CD4-positive, alpha-beta T cell (primary cell): ENCODE measurements around the gene ITPKB. TPM values are rescaled to one million over a fixed set of nuclear protein-coding genes. Genes with fewer than 3 reads are reported as not detected.

ENCODE experiments used
- ATAC-seq: fragments of 200-7000 bp; cut with Tn5 transposase; one replicate; pipeline ENCODE4 v1.10.0; 2022; ENCODE audit warnings: mild to moderate bottlenecking; ENCODE audit not compliant: poor library complexity
- CTCF ChIA-PET: fragments of 350-600 bp; sonication (Branson Sonifier 250); formaldehyde crosslinking; loops from one replicate; lab custom pipeline; 2021; ENCODE audit warnings: antibody characterized with exemption, inconsistent platforms; lab: Charles Lee
- POLR2A ChIA-PET: fragments of 350-600 bp; sonication (Branson Sonifier 250); formaldehyde crosslinking; loops from one replicate; lab custom pipeline; 2021; ENCODE audit warnings: antibody characterized with exemption, inconsistent platforms; lab: Charles Lee
- DNase-seq, 14 experiments: peaks; one replicate each; pipeline ENCODE4 v3.0.0-alpha.2; 2013 to 2020; ENCODE audit warnings: mixed read lengths in 2 of 14
- H3K27ac ChIP-seq, 2 donors: one replicate each; pipeline versions ENCODE4 v1.5.1 to v1.7.0; 2013; ENCODE audit warnings: low read length in 2 of 2, low read depth in 1 of 2, mild to moderate bottlenecking in 1 of 2
- H3K27me3 ChIP-seq, 2 experiments: 1 replicate in 1 of 2; 2 replicates in 1 of 2; pipeline versions ENCODE4 v1.6.1 to v1.7.0; 2013; ENCODE audit warnings: low read length in 2 of 2, control low read depth in 1 of 2, mild to moderate bottlenecking in 1 of 2, moderate library complexity in 1 of 2; ENCODE audit not compliant: insufficient read depth in 2 of 2, control insufficient read depth in 1 of 2
- H3K36me3 ChIP-seq: one replicate; pipeline ENCODE4 v1.6.1; 2013; ENCODE audit warnings: low read length, control low read depth; ENCODE audit not compliant: insufficient read depth
- H3K4me1 ChIP-seq: one replicate; pipeline ENCODE4 v1.6.1; 2013; ENCODE audit warnings: low read length, control low read depth; ENCODE audit not compliant: insufficient read depth
- H3K4me3 ChIP-seq: one replicate; pipeline ENCODE4 v1.5.1; 2013; ENCODE audit warnings: mild to moderate bottlenecking, low read length, moderate library complexity
- H3K9me3 ChIP-seq, 2 experiments: 1 replicate in 1 of 2; 2 replicates in 1 of 2; pipeline versions ENCODE4 v1.6.1 to v1.7.0; 2013; ENCODE audit warnings: low read length in 2 of 2, mild to moderate bottlenecking in 2 of 2, control low read depth in 1 of 2, moderate library complexity in 1 of 2; ENCODE audit not compliant: control insufficient read depth in 1 of 2, insufficient read depth in 1 of 2
- H3K27ac Mint-ChIP-seq: one replicate; pipeline ENCODE4 v1.8.0; 2020; ENCODE audit warnings: mixed read lengths
- H3K27me3 Mint-ChIP-seq: one replicate; pipeline ENCODE4 v1.8.0; 2021; ENCODE audit warnings: mixed read lengths
- H3K36me3 Mint-ChIP-seq: one replicate; pipeline ENCODE4 v1.8.0; 2021; ENCODE audit warnings: low read depth, mixed read lengths
- H3K4me1 Mint-ChIP-seq: one replicate; pipeline ENCODE4 v1.8.0; 2021; ENCODE audit warnings: low read depth, mixed read lengths
- H3K4me3 Mint-ChIP-seq: one replicate; pipeline ENCODE4 v1.8.0; 2020; ENCODE audit warnings: mild to moderate bottlenecking, mixed read lengths
- H3K9me3 Mint-ChIP-seq: one replicate; pipeline ENCODE4 v1.8.0; 2020; ENCODE audit warnings: mixed read lengths
- intact Hi-C, 2 experiments: fragments of 100-400 bp; cut with DNase I in 1 of 2; cut with micrococcal nuclease in 1 of 2; formaldehyde crosslinking; loops; one replicate each; pipeline versions ENCODE4 v1.15.1 to v1.9.0; 2023 to 2025; cut with DNase I, micrococcal nuclease
- total RNA-seq, 174 experiments: library from RNA in 2 of 174; stranded (reverse) in 2 of 174; gene quantifications; one replicate each; pipeline ENCODE4 v1.2.3 and lab custom pipeline; 2021 to 2026
- TF ChIP-seq, protein P1 (sequence below): fragments of 200-600 bp; IDR thresholded peaks from one replicate; pipeline ENCODE4 v1.8.0; 2022; ENCODE audit warnings: antibody characterized with exemption, mild to moderate bottlenecking

ITPKB gene
- total RNA-seq, 2 experiments from 2014 or later = 565 to 583 TPM

GRCh38 chr1:226677027-226678020 lies 61.8 kb downstream of the ITPKB start:
- Mint-ChIP-seq H3K9me3 (no peaks in the 10 kb centered on the region), H3K27ac (peak overlapping the region; percentile 98), H3K4me1 (peaks cover 98% of the 10 kb centered on the region), H3K36me3 (peaks cover 69% of the 10 kb centered on the region), H3K4me3 (peak overlapping the region; percentile 90), H3K27me3 (no peaks in the 10 kb centered on the region)
- TF ChIP-seq, protein P1, sequence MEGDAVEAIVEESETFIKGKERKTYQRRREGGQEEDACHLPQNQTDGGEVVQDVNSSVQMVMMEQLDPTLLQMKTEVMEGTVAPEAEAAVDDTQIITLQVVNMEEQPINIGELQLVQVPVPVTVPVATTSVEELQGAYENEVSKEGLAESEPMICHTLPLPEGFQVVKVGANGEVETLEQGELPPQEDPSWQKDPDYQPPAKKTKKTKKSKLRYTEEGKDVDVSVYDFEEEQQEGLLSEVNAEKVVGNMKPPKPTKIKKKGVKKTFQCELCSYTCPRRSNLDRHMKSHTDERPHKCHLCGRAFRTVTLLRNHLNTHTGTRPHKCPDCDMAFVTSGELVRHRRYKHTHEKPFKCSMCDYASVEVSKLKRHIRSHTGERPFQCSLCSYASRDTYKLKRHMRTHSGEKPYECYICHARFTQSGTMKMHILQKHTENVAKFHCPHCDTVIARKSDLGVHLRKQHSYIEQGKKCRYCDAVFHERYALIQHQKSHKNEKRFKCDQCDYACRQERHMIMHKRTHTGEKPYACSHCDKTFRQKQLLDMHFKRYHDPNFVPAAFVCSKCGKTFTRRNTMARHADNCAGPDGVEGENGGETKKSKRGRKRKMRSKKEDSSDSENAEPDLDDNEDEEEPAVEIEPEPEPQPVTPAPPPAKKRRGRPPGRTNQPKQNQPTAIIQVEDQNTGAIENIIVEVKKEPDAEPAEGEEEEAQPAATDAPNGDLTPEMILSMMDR = no peak
- H3K4me1 ChIP-seq = peaks cover 98% of the 10 kb centered on the region
- POLR2A ChIA-PET = interaction anchor here (0.6 to 5.1 kb wide), 21 partner anchors 8 to 615 kb away, joined by 3 to 40 read pairs (median 4); partner anchors contain the start of genes H3-3A and ITPKB
- H3K36me3 ChIP-seq = peaks cover 17% of the 10 kb centered on the region
- DNase-seq = peak; percentile 59 to 91 (median 74)
- no peaks in the 10 kb centered on the region for H3K27me3 ChIP-seq
- CTCF ChIA-PET = interaction anchor here (0.8 to 3.3 kb wide), 6 partner anchors 10 to 62 kb away, joined by 4 to 22 read pairs (median 5); partner anchors contain the start of gene ITPKB
- intact Hi-C loops = loop anchor here (1.0 to 2.0 kb wide), 4 partner anchors 13 to 61 kb away; partner anchors contain the start of gene ITPKB (in 1 of the 2)
- peak overlapping the region; percentile 13 for H3K4me3 ChIP-seq
- peak; percentile 72 for ATAC-seq
- H3K27ac ChIP-seq = peak overlapping the region; percentile 86 to 93
- no peaks in the 10 kb centered on the region for H3K9me3 ChIP-seq

DNA sequence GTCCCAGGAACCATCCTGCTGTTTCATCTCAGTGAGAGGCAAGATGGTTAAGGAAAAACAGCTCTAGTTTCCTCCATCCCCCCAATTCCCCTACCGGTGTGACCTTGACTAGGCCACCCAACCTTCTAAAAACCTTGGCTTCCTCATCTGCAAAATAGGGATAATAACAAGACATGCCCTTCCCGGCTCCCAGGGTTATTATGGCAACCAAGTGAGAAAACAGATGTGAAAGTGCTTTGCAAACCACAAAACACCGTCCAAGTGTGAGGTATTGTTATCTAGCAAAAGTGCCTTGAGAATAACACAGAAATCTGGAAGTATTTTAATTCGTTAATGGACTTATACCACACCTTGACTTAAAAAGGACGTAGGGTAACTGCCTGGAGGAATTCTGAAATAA lies 62.7 kb downstream of the ITPKB start:
- intact Hi-C loops = loop anchor here in 1 of 2 experiments (2.0 kb wide), 1 partner anchor 62 kb away; the partner anchor contains the start of gene ITPKB
- Histone ChIP-seq H3K36me3 (peaks cover 26% of the 10 kb centered on the region), H3K27me3 (no peaks in the 10 kb centered on the region), H3K4me3 (no peak overlapping the region), H3K4me1 (peaks cover 98% of the 10 kb centered on the region), H3K27ac (peak overlapping the region; percentile 86 to 93), H3K9me3 (no peaks in the 10 kb centered on the region)
- no peak for ATAC-seq
- Mint-ChIP-seq H3K4me1 (peaks cover 98% of the 10 kb centered on the region), H3K4me3 (peak overlapping the region; percentile 76), H3K27me3 (no peaks in the 10 kb centered on the region), H3K36me3 (peaks cover 72% of the 10 kb centered on the region), H3K9me3 (no peaks in the 10 kb centered on the region), H3K27ac (peak overlapping the region; percentile 98)
- DNase-seq = peak in 1 of 14 experiments; percentile 20
- TF ChIP-seq, protein P1 = no peak
- CTCF ChIA-PET = interaction anchor here (1.2 to 3.3 kb wide), 3 partner anchors 11 to 50 kb away, joined by 4 to 22 read pairs (median 6); no protein-coding TSS in a partner anchor
- POLR2A ChIA-PET = interaction anchor here (1.2 to 5.1 kb wide), 10 partner anchors 11 to 60 kb away, joined by 3 to 40 read pairs (median 10); no protein-coding TSS in a partner anchor

DNA sequence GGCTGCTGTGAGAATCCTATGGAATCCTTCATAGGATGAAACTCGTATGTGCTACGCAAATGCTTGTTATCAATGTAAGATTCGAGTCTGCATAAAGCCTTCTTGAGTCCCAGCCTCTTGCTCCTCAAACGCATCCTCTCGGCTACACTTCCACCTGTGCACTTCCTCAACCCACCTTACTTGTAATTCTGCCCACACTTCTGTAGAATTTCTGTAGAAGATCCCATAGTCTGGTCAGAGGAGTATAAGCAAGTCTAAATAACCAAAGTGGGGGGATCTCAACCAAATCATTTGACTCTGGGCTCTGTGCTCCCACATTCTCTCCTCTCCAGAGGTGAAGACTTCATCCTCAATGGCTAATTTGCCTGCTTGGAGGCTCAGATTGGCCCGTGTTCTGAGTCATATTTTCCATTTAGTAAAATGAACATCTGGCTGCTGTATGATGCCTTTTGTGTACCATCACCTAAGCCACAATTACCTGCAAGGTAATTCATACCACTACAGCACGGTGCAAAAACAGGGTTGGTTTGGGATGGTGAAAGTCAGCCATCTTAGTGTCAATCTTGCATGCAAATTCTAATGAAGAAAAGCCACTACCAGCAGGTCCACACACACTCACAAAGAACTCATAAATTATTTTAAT lies 63.2 kb downstream of the ITPKB start:
- H3K4me3 Mint-ChIP-seq = peak overlapping the region; percentile 76
- Histone ChIP-seq H3K4me3 (peak overlapping the region; percentile 16), H3K27ac (peak overlapping the region; percentile 86 to 93), H3K9me3 (no peaks in the 10 kb centered on the region), H3K27me3 (no peaks in the 10 kb centered on the region), H3K36me3 (peaks cover 28% of the 10 kb centered on the region), H3K4me1 (peaks cover 98% of the 10 kb centered on the region)
- no peaks in the 10 kb centered on the region for H3K27me3 Mint-ChIP-seq
- POLR2A ChIA-PET = interaction anchor here (0.6 to 5.1 kb wide), 6 partner anchors 12 to 58 kb away, joined by 3 to 40 read pairs (median 10); no protein-coding TSS in a partner anchor
- intact Hi-C loops = loop anchor here in 1 of 2 experiments (1.0 to 2.0 kb wide), 2 partner anchors 13 to 63 kb away; partner anchors contain the start of gene ITPKB
- CTCF ChIA-PET = interaction anchor here (1.0 to 3.3 kb wide), 3 partner anchors 11 to 13 kb away, joined by 3 to 22 read pairs (median 6); no protein-coding TSS in a partner anchor
- H3K4me1 Mint-ChIP-seq = peaks cover 98% of the 10 kb centered on the region
- TF ChIP-seq, protein P1 = no peak
- no peak for ATAC-seq
- H3K36me3 Mint-ChIP-seq = peaks cover 73% of the 10 kb centered on the region
- H3K9me3 Mint-ChIP-seq = no peaks in the 10 kb centered on the region
- H3K27ac Mint-ChIP-seq = peak overlapping the region; percentile 98
- DNase-seq = peak in 4 of 14 experiments; percentile 23 to 64 (median 41)
